Activated B cell treated with CpG ODN at 0.5 μM for 24 hours (primary cell): Measurements from ENCODE around the gene GNG13. TPM values are rescaled to one million over a fixed set of nuclear protein-coding genes. Genes with fewer than 3 reads are reported as not detected.

Source experiments
- ATAC-seq: fragments of 200-7000 bp; cut with Tn5 transposase; one replicate; pipeline ENCODE4 v1.10.0; 2021; ENCODE audit warnings: low read depth, mild to moderate bottlenecking, moderate library complexity
- CTCF ChIA-PET: fragments of 350-600 bp; sonication (Branson Sonifier 250); formaldehyde crosslinking; loops from one replicate; lab custom pipeline; 2021; ENCODE audit warnings: antibody characterized with exemption; lab: Charles Lee
- POLR2A ChIA-PET: fragments of 350-600 bp; sonication (Branson Sonifier 250); formaldehyde crosslinking; loops from one replicate; lab custom pipeline; 2021; ENCODE audit warnings: antibody characterized with exemption; lab: Charles Lee
- DNase-seq: peaks from one replicate; pipeline ENCODE4 v3.0.0; 2022
- H3K27ac Mint-ChIP-seq: one replicate; pipeline ENCODE4 v1.8.0; 2020; ENCODE audit warnings: mixed read lengths
- H3K27me3 Mint-ChIP-seq: one replicate; pipeline ENCODE4 v1.8.0; 2021; ENCODE audit warnings: mixed read lengths
- H3K36me3 Mint-ChIP-seq: one replicate; pipeline ENCODE4 v1.8.0; 2021; ENCODE audit warnings: low read depth, mixed read lengths
- H3K4me1 Mint-ChIP-seq: one replicate; pipeline ENCODE4 v1.8.0; 2021; ENCODE audit warnings: mixed read lengths
- H3K4me3 Mint-ChIP-seq: one replicate; pipeline ENCODE4 v1.8.0; 2020; ENCODE audit warnings: mild to moderate bottlenecking, mixed read lengths
- H3K9me3 Mint-ChIP-seq: one replicate; pipeline ENCODE4 v1.8.0; 2020; ENCODE audit warnings: mixed read lengths
- CTCF ChIP-seq: fragments of 200-600 bp; IDR thresholded peaks from one replicate; pipeline ENCODE4 v1.8.0; 2022; ENCODE audit warnings: antibody characterized with exemption, mild to moderate bottlenecking
- intact Hi-C: fragments of 100-400 bp; cut with micrococcal nuclease; formaldehyde crosslinking; loops from one replicate; pipeline ENCODE4 v1.15.1; 2024
- total RNA-seq: library from RNA; stranded (reverse); gene quantifications from 2 replicates; pipeline ENCODE4 v1.2.3, GENCODE V29; 2022

The GNG13 gene
- total RNA-seq, 1 donor from 2014 or later = not detected

GRCh38 chr16:797120-797420 is 3.5 kb downstream of the GNG13 start:
- Mint-ChIP-seq H3K27ac (no peak overlapping the region), H3K9me3 (no peaks in the 10 kb centered on the region), H3K4me1 (no peaks in the 10 kb centered on the region), H3K4me3 (no peak overlapping the region), H3K27me3 (peaks cover 6% of the 10 kb centered on the region), H3K36me3 (peaks cover 3% of the 10 kb centered on the region)
- intact Hi-C loops = no loop called here
- ChIA-PET POLR2A (no interaction called here), CTCF (no interaction called here)
- no peak for TF ChIP-seq CTCF
- ATAC-seq (peak; percentile 53), DNase-seq (no peak)

GRCh38 chr16:796296-797119 is 4.0 kb downstream of the GNG13 start:
- TF ChIP-seq CTCF = no peak
- ChIA-PET POLR2A (no interaction called here), CTCF (no interaction called here)
- no peaks in the 10 kb centered on the region for H3K4me1 Mint-ChIP-seq
- H3K27me3 Mint-ChIP-seq = peaks cover 4% of the 10 kb centered on the region
- H3K9me3 Mint-ChIP-seq = no peaks in the 10 kb centered on the region
- no peak for ATAC-seq
- no peak overlapping the region for H3K4me3 Mint-ChIP-seq
- DNase-seq = no peak
- intact Hi-C loops = no loop called here
- peaks cover 8% of the 10 kb centered on the region for H3K36me3 Mint-ChIP-seq
- H3K27ac Mint-ChIP-seq = no peak overlapping the region

GRCh38 chr16:795580-796229 is 4.8 kb downstream of the GNG13 start:
- CTCF ChIA-PET = no interaction called here

GRCh38 chr16:794853-795466 is 5.6 kb downstream of the GNG13 start:
- Mint-ChIP-seq H3K9me3 (no peaks in the 10 kb centered on the region), H3K36me3 (peaks cover 15% of the 10 kb centered on the region), H3K27ac (no peak overlapping the region), H3K27me3 (peaks cover 4% of the 10 kb centered on the region), H3K4me1 (no peaks in the 10 kb centered on the region), H3K4me3 (no peak overlapping the region)
- ATAC-seq = no peak
- TF ChIP-seq CTCF = no peak
- DNase-seq = no peak
- POLR2A ChIA-PET = no interaction called here
- intact Hi-C loops = no loop called here
- CTCF ChIA-PET = no interaction called here

More at GRCh38 chr16:795580-796229, 4.8 kb downstream of the GNG13 start:
- no peaks in the 10 kb centered on the region for H3K4me1 Mint-ChIP-seq
- H3K27me3 Mint-ChIP-seq = peaks cover 4% of the 10 kb centered on the region
- H3K9me3 Mint-ChIP-seq = no peaks in the 10 kb centered on the region
- H3K4me3 Mint-ChIP-seq = no peak overlapping the region
- POLR2A ChIA-PET = no interaction called here
- DNase-seq (no peak), ATAC-seq (no peak)
- intact Hi-C loops = no loop called here
- peaks cover 15% of the 10 kb centered on the region for H3K36me3 Mint-ChIP-seq
- no peak overlapping the region for H3K27ac Mint-ChIP-seq
- TF ChIP-seq CTCF = no peak

GRCh38 chr16:794091-794822 is 6.3 kb downstream of the GNG13 start:
- DNase-seq (no peak), ATAC-seq (no peak)
- Mint-ChIP-seq H3K27ac (no peak overlapping the region), H3K36me3 (peaks cover 15% of the 10 kb centered on the region), H3K9me3 (no peaks in the 10 kb centered on the region), H3K27me3 (peaks cover 4% of the 10 kb centered on the region), H3K4me1 (no peaks in the 10 kb centered on the region), H3K4me3 (no peak overlapping the region)
- TF ChIP-seq CTCF = no peak
- CTCF ChIA-PET = no interaction called here
- POLR2A ChIA-PET = no interaction called here
- intact Hi-C loops = no loop called here
